ENCODE data around the gene CLK1. TPM values are rescaled to one million over a fixed set of nuclear protein-coding genes. Genes with fewer than 3 reads are reported as not detected.

Gene CLK1
- total and polyA plus RNA-seq, 7 donors = 30.6 to 91.8 (median 49.4) TPM

DNA sequence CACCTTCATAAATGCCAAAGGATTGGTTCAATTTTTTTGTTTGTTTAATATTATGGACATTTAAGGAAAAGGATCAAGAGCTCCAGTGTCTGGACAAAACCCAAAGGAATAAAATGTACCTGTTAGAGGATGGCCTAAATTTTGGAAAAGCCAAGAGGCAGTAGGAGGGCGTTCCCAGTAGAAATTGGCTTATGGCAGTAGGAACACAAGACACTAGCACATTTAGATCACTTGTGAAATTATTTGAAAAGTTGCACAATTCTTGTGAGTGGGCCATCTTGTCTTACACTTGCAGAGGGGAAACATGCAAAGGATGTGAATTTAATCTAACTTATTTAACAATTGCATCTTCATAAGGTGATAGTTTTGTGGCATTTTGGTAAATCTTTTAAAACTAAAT, 49.5 kb downstream of the CLK1 start:
- intact Hi-C loops (cut with DNase I) = loop anchor here in 1 of 2 donors (5.0 kb wide), 1 partner anchor 47 kb away; the partner anchor contains the start of gene CLK1
- Histone ChIP-seq H3K36me3 (ENCODE audit: insufficient read depth in 1 of 2, low read depth in 1 of 2) (peaks cover 23 to 69% of the 10 kb centered on the region in 2 donors), H3K4me3 (no peak overlapping the region), H3K27me3 (ENCODE audit: insufficient read depth in 3 of 3, low read length in 2 of 3) (no peaks in the 10 kb centered on the region), H3K4me1 (peaks cover 38% of the 10 kb centered on the region), H3K27ac (peak overlapping the region; percentile 98), H3K9me3 (no peaks in the 10 kb centered on the region)
- DNase-seq = no peak
- ATAC-seq = no peak
- WGBS, 3 donors = 51 to 84% (median 83%) methylated on average over 1 of the region's 1 CpG
- TF ChIP-seq, protein P1, sequence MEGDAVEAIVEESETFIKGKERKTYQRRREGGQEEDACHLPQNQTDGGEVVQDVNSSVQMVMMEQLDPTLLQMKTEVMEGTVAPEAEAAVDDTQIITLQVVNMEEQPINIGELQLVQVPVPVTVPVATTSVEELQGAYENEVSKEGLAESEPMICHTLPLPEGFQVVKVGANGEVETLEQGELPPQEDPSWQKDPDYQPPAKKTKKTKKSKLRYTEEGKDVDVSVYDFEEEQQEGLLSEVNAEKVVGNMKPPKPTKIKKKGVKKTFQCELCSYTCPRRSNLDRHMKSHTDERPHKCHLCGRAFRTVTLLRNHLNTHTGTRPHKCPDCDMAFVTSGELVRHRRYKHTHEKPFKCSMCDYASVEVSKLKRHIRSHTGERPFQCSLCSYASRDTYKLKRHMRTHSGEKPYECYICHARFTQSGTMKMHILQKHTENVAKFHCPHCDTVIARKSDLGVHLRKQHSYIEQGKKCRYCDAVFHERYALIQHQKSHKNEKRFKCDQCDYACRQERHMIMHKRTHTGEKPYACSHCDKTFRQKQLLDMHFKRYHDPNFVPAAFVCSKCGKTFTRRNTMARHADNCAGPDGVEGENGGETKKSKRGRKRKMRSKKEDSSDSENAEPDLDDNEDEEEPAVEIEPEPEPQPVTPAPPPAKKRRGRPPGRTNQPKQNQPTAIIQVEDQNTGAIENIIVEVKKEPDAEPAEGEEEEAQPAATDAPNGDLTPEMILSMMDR (IDR thresholded peaks at IDR 0.05) = no peak

DNA sequence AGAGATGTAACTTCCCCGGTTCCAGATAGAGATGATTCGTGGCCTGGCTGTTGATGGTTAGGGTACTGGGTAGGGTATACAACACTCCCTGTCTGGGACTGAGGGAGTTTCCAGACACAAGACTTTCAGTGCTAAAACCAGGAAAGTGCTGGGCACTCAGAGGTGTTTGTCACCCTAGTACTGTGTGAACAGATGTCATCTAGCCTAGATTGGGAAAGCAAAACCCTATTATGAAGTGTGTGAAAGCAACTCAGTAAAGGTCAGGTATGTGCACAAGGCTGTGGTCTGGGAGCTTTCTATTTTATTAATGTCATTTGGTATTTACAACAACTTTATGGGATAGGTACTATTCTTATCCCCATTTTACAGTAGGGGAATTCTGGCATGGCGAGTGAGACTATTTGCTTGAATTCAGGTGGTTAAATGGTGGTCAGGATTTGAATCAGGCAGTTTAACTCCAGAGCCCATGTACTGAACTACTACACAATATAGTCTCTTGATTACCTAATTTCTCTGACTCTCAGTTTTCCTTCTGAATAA, 50.1 kb downstream of the CLK1 start:
- Histone ChIP-seq H3K4me1 (peaks cover 38% of the 10 kb centered on the region), H3K4me3 (peak overlapping the region; percentile 91), H3K36me3 (ENCODE audit: insufficient read depth in 1 of 2, low read depth in 1 of 2) (peaks cover 23 to 64% of the 10 kb centered on the region in 2 donors), H3K9me3 (no peaks in the 10 kb centered on the region), H3K27me3 (ENCODE audit: insufficient read depth in 3 of 3, low read length in 2 of 3) (no peaks in the 10 kb centered on the region), H3K27ac (peak overlapping the region; percentile 98)
- ATAC-seq = no peak
- WGBS, 3 donors = 66 to 72% (median 68%) methylated on average over 3 of the region's 3 CpGs
- intact Hi-C loops (cut with DNase I) = loop anchor here in 1 of 2 donors (5.0 kb wide), 1 partner anchor 48 kb away; the partner anchor contains the start of gene CLK1
- DNase-seq = no peak
- TF ChIP-seq, protein P1 (IDR thresholded peaks at IDR 0.05) = no peak

DNA sequence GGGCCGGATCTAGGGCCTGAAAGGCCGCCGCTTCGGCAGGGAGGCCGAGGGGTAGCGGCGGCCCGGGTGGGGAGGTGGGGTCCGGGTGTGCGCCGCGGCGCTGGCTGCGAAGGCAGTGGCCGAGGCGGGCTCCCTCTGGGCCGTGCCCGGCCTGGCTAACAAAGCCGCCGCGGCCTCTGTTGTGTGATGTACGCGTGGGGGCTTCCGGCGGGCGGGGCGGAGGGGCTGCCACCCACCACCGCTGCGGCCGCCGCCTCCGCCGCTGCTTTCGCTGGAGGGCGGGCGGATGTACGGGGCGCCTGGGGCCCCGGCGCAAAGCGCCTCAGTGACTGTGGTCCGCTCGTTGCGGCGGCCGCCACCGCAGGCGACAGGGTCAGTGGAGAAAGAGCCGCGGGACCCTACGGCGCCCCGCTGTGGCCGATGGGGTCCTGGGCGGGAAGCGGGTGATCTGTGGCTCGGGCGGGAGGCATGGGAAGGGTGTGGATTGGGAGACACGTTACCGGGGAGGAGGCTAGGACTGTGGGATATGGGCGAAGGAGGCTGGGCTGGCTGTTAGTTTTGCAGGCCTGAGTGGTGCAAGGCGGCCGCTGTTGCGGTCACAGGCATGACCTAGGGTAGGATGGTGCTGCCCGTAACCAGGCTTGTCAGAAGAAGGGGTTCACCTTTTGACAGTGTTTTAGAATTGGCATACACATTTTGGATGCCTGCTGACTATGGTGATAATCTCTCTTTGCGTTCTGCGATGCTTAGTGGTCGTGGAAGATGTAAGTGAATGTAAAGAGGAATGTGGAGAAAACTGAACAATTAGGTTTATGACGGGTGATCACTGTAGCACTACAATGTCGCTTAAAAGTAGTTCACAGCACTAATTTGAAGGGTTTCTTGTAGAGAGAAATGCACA, 52.1 kb downstream of the CLK1 start:
- Histone ChIP-seq H3K27ac (peak overlapping the region; percentile 98), H3K36me3 (ENCODE audit: insufficient read depth in 1 of 2, low read depth in 1 of 2) (peaks cover 7 to 44% of the 10 kb centered on the region in 2 donors), H3K4me3 (peak overlapping the region; percentile 91), H3K9me3 (no peaks in the 10 kb centered on the region), H3K4me1 (peaks cover 38% of the 10 kb centered on the region), H3K27me3 (ENCODE audit: insufficient read depth in 3 of 3, low read length in 2 of 3) (no peaks in the 10 kb centered on the region)
- TF ChIP-seq, protein P1 (IDR thresholded peaks at IDR 0.05) = peak; percentile 60
- peak; percentile 68 to 77 (median 76) for ATAC-seq
- intact Hi-C loops (cut with DNase I) = loop anchor here (1.0 to 5.0 kb wide), 2 partner anchors 50 to 99 kb away; partner anchors contain the start of gene CLK1 (in 1 of the 2)
- 0 to 1% (median 1%) methylated on average over 59 to 70 of the region's 70 CpGs for WGBS, 3 donors
- peak; percentile 82 to 91 for DNase-seq

DNA sequence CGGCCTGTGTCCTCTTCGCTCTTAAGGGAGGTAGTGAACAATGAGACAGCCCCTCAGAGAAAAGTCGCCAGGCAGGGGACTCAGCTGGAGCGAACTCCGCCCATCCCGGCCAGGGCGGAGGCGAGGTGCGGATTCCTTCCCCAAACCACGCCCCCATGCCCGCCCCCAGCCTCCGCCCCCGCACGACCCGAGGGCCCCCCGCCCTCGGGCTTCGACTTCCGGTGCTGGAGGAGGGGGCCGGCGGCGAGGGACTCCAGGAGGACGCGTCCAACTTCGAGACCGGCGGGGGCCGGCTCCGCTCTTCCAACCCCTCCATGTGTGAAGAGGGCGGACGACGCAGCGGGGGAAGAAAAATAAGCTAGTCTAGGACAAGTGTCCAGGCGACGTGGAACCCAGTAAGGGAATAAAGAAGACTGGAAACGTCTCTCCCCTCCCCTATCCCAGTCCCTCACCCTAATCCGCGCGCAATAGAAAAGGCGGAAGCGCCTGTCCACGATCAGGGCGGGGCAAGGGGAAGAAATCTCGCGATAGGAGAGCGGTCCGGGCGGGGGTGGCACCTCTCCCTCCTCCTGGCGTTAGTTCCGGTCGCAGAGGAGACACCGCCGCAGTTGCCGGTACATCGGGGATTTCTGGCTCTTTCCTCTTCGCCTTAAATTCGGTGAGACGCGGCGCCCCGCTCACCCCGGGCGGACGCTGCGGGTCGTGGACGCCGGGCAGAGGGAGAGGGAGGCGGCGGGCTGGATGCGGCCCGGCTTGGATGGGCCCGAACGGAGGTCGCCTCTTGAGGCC, 52.9 kb downstream of the CLK1 start, which contains the start of gene BZW1:
Gene BZW1, plus strand, starts transcription at position 578 of the 789 bp plus-strand sequence. CDS start 1,308 bp downstream, outside the sequence.
- ATAC-seq (peak; percentile 93 to 94 (median 93)), DNase-seq (peak; percentile 95 to 98)
- WGBS, 3 donors = 0% methylated on average over 55 to 75 of the region's 75 CpGs
- H3K4me3 ChIP-seq = peak within 1 kb of the TSS; percentile 91
- peak within 1 kb of the TSS; percentile 98 for H3K27ac ChIP-seq
- peaks cover 38% of the 10 kb centered on the region for H3K4me1 ChIP-seq
- TF ChIP-seq, protein P1 (IDR thresholded peaks at IDR 0.05) = no peak
- peaks cover 6 to 35% of the 10 kb centered on the region in 2 donors for H3K36me3 ChIP-seq (ENCODE audit: insufficient read depth in 1 of 2, low read depth in 1 of 2)
- intact Hi-C loops (cut with DNase I) = loop anchor here (1.0 to 5.0 kb wide), 5 partner anchors 45 to 99 kb away; partner anchors contain the start of gene CLK1 (in 2 of the 2)
- no peaks in the 10 kb centered on the region for H3K27me3 ChIP-seq (ENCODE audit: insufficient read depth in 3 of 3, low read length in 2 of 3)
- H3K9me3 ChIP-seq = no peaks in the 10 kb centered on the region
